Calu3 (cell line): ENCODE data around the gene GIMAP8. TPM values are rescaled to one million over a fixed set of nuclear protein-coding genes. Genes with fewer than 3 reads are reported as not detected.

Experiments used
- BruUV-seq: library from RNA; stranded (reverse); fragments of 400-500 nt; replicated peaks from 2 replicates; lab custom pipeline; 2021; lab: Mats Ljungman, UMichigan
- CTCF ChIA-PET: fragments of 300-600 bp; sonication (Branson Sonifier 250); formaldehyde crosslinking; loops from one replicate; lab custom pipeline; 2022; ENCODE audit warnings: antibody characterized with exemption; lab: Charles Lee
- DNase-seq: peaks from one replicate; pipeline ENCODE4 v3.0.0; 2022
- H3K27ac Mint-ChIP-seq: one replicate; pipeline ENCODE4 v1.8.0; 2022; ENCODE audit warnings: mixed read lengths; ENCODE audit not compliant: unreplicated experiment
- H3K27me3 Mint-ChIP-seq: one replicate; pipeline ENCODE4 v1.8.0; 2022; ENCODE audit warnings: mixed read lengths; ENCODE audit not compliant: unreplicated experiment
- H3K36me3 Mint-ChIP-seq: one replicate; pipeline ENCODE4 v1.8.0; 2022; ENCODE audit warnings: mild to moderate bottlenecking, moderate library complexity, mixed read lengths; ENCODE audit not compliant: insufficient read depth, unreplicated experiment
- H3K4me1 Mint-ChIP-seq: one replicate; pipeline ENCODE4 v1.8.0; 2022; ENCODE audit warnings: mild to moderate bottlenecking, low read depth, mixed read lengths; ENCODE audit not compliant: unreplicated experiment
- H3K4me3 Mint-ChIP-seq: one replicate; pipeline ENCODE4 v1.8.0; 2022; ENCODE audit warnings: mild to moderate bottlenecking, low read depth, moderate library complexity, mixed read lengths; ENCODE audit not compliant: unreplicated experiment
- H3K9me3 Mint-ChIP-seq: one replicate; pipeline ENCODE4 v1.8.0; 2022; ENCODE audit warnings: low read depth, mixed read lengths; ENCODE audit not compliant: unreplicated experiment
- intact Hi-C: fragments of 100-400 bp; cut with micrococcal nuclease; formaldehyde crosslinking; loops from one replicate; pipeline ENCODE4 v1.10.0; 2022; ENCODE audit not compliant: unreplicated experiment
- total RNA-seq: library from RNA; stranded (reverse); gene quantifications from 2 replicates; pipeline ENCODE4 v1.2.3, GENCODE V29; 2022
- TF ChIP-seq, protein P1 (sequence below): fragments of 200-600 bp; IDR thresholded peaks from one replicate; pipeline ENCODE4 v1.8.0; 2022; ENCODE audit warnings: antibody characterized with exemption; ENCODE audit not compliant: unreplicated experiment

Gene GIMAP8
- total RNA-seq, 1 experiment from 2014 or later: not detected

DNA sequence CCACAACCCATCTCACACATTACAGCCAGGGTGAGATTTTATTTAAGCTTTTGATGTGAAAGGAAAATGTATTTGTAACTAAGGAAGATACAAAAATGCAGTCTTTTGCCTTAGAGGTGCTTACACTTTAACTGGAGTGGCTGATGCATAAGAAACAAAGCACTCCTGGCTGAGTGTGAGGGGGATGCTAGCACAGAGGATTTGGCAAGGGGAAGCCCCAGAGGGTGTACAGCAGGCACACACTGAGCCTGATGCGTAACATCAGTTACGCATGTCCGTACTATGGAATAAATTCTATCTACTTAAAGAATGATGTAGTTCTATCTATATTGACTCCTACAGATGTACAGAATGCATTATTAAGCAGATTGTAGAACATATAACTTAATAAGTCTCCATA lies 17.8 kb downstream of the GIMAP8 start:
- no peaks in the 10 kb centered on the region for H3K36me3 Mint-ChIP-seq
- CTCF ChIA-PET: no interaction called here
- intact Hi-C loops: no loop called here
- no peaks in the 10 kb centered on the region for H3K4me1 Mint-ChIP-seq
- no peak overlapping the region for H3K27ac Mint-ChIP-seq
- no peak for DNase-seq
- no TSS peak for BruUV-seq
- H3K27me3 Mint-ChIP-seq: peaks cover 57% of the 10 kb centered on the region
- no peak overlapping the region for H3K4me3 Mint-ChIP-seq
- TF ChIP-seq, protein P1, sequence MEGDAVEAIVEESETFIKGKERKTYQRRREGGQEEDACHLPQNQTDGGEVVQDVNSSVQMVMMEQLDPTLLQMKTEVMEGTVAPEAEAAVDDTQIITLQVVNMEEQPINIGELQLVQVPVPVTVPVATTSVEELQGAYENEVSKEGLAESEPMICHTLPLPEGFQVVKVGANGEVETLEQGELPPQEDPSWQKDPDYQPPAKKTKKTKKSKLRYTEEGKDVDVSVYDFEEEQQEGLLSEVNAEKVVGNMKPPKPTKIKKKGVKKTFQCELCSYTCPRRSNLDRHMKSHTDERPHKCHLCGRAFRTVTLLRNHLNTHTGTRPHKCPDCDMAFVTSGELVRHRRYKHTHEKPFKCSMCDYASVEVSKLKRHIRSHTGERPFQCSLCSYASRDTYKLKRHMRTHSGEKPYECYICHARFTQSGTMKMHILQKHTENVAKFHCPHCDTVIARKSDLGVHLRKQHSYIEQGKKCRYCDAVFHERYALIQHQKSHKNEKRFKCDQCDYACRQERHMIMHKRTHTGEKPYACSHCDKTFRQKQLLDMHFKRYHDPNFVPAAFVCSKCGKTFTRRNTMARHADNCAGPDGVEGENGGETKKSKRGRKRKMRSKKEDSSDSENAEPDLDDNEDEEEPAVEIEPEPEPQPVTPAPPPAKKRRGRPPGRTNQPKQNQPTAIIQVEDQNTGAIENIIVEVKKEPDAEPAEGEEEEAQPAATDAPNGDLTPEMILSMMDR: no peak
- no peaks in the 10 kb centered on the region for H3K9me3 Mint-ChIP-seq

DNA sequence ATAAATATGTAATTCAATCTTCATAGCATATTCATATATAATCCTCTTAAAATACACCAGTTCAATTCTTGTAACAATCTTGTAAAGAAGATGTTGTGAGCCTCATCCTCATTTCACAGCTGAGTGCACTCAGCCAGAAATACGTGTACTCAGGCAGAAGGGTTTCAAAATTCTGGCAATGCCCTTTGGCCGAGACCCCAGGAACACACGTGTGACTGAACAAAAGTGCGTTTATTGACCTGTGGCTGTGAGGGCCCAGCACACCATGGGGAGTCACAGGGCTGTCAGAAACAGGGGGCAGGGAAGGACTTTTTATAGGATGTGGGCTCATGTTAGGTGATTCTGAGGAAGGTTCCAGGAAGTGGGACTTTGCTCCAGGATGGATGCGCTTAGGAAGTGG lies 21.5 kb downstream of the GIMAP8 start:
- no peak for DNase-seq
- Mint-ChIP-seq H3K36me3 (no peaks in the 10 kb centered on the region), H3K27me3 (peaks cover 74% of the 10 kb centered on the region), H3K27ac (no peak overlapping the region), H3K9me3 (no peaks in the 10 kb centered on the region), H3K4me1 (no peaks in the 10 kb centered on the region), H3K4me3 (no peak overlapping the region)
- CTCF ChIA-PET: interaction anchor here (0.6 kb wide), 1 partner anchor 553 kb away, joined by 3 read pairs; the partner anchor contains the start of gene ATG9B
- intact Hi-C loops: no loop called here
- TF ChIP-seq, protein P1: no peak
- no TSS peak for BruUV-seq

DNA sequence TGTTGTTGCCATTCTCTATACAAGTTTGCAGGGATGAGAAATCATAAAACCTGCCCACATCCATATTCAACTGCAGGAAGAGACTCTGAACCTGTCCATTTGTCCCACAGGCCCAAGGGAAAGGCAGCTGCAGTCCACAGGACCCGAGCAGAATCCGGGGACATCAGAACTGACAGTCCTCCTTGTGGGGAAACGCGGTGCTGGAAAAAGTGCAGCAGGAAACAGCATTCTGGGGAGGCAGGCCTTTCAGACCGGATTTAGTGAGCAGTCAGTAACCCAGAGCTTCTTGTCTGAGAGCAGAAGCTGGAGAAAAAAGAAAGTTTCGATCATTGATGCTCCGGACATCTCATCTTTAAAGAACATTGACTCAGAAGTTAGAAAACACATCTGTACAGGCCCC lies 23.5 kb downstream of the GIMAP8 start:
- TF ChIP-seq, protein P1: no peak
- H3K27ac Mint-ChIP-seq: no peak overlapping the region
- no peak for DNase-seq
- H3K4me1 Mint-ChIP-seq: no peaks in the 10 kb centered on the region
- peaks cover 73% of the 10 kb centered on the region for H3K27me3 Mint-ChIP-seq
- H3K36me3 Mint-ChIP-seq: no peaks in the 10 kb centered on the region
- intact Hi-C loops: no loop called here
- CTCF ChIA-PET: no interaction called here
- H3K4me3 Mint-ChIP-seq: no peak overlapping the region
- no TSS peak for BruUV-seq
- no peaks in the 10 kb centered on the region for H3K9me3 Mint-ChIP-seq

DNA sequence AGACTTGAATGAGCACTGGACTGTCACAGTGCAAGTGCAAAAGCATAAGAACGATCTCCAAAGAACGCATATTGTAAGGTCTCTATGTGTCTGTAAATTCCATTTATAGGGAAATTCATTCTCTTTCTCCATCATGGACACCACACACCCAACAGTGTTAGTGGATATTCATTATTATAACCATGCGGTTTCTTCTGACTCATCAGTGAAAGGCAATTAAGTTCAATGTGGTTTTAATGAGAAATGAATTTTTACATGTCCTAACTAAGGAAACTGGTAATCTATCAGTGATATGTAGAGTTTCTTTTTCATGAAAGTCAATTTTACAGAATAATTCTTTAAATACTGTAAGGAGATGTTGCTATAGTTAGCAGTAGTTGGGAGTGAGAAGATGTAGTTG lies 25.9 kb downstream of the GIMAP8 start:
- Mint-ChIP-seq H3K36me3 (no peaks in the 10 kb centered on the region), H3K4me3 (no peak overlapping the region), H3K4me1 (no peaks in the 10 kb centered on the region), H3K9me3 (no peaks in the 10 kb centered on the region), H3K27ac (no peak overlapping the region), H3K27me3 (peaks cover 55% of the 10 kb centered on the region)
- no TSS peak for BruUV-seq
- TF ChIP-seq, protein P1: no peak
- intact Hi-C loops: no loop called here
- CTCF ChIA-PET: no interaction called here
- DNase-seq: no peak
